ENCODE data around the gene TEC.
"Not testable (repeated sequence)": the region's sequence is repeated elsewhere in the genome, so short reads cannot be mapped to it uniquely, and the experiment has no call there.

Gene TEC

GRCh38 chr4:48268956-48269860, at the start of gene TEC:
Gene TEC, minus strand, starts transcription at chr4:48269838. Its CDS starts 41,224 bp downstream, at chr4:48228614.
- peak; percentile 62 for DNase-seq

- peak; percentile 41 for DNase-seq
Measured at GRCh38 chr4:48315728-48316630, 46.3 kb upstream of the TEC start.

- not testable (repeated sequence) for DNase-seq
Measured at GRCh38 chr4:48314746-48315145, 45.1 kb upstream of the TEC start.

GRCh38 chr4:48311896-48312295, 42.3 kb upstream of the TEC start:
- no peak for DNase-seq

GRCh38 chr4:48308901-48309300, 39.3 kb upstream of the TEC start:
- no peak for DNase-seq

GRCh38 chr4:48307528-48307927, 37.9 kb upstream of the TEC start:
- DNase-seq, result no peak

GRCh38 chr4:48305508-48305907, 35.9 kb upstream of the TEC start:
- DNase-seq, result no peak

- DNase-seq, result no peak
Measured at GRCh38 chr4:48300004-48300403, 30.4 kb upstream of the TEC start.

GRCh38 chr4:48299560-48299959, 29.9 kb upstream of the TEC start:
- DNase-seq, result no peak

- DNase-seq, result no peak
Measured at GRCh38 chr4:48297256-48297846, 27.7 kb upstream of the TEC start.

GRCh38 chr4:48296365-48296764, 26.7 kb upstream of the TEC start:
- DNase-seq, result no peak

GRCh38 chr4:48295116-48295515, 25.5 kb upstream of the TEC start:
- no peak for DNase-seq

GRCh38 chr4:48292218-48292790, 22.7 kb upstream of the TEC start:
- not testable (repeated sequence) for DNase-seq

GRCh38 chr4:48290146-48290772, 20.6 kb upstream of the TEC start:
- no peak for DNase-seq

GRCh38 chr4:48286060-48286459, 16.4 kb upstream of the TEC start:
- DNase-seq, result not testable (repeated sequence)

- not testable (repeated sequence) for DNase-seq
Measured at GRCh38 chr4:48285640-48286039, 16.0 kb upstream of the TEC start.

- DNase-seq, result no peak
Measured at GRCh38 chr4:48275686-48276085, 6.0 kb upstream of the TEC start.

GRCh38 chr4:48275247-48275646, 5.6 kb upstream of the TEC start:
- no peak for DNase-seq

GRCh38 chr4:48271626-48272025, 2.0 kb upstream of the TEC start:
- DNase-seq, result no peak

- no peak for DNase-seq
Measured at GRCh38 chr4:48270951-48271473, 1.4 kb upstream of the TEC start.

GRCh38 chr4:48270523-48270897, 872 bp upstream of the TEC start:
- no peak for DNase-seq

GRCh38 chr4:48269861-48270522, 354 bp upstream of the TEC start:
- DNase-seq, result peak; percentile 90

All from NCI-H774 (cell line).